ENCODE results near the gene THBS4.

- TF ChIP-seq EZH2 (IDR thresholded peaks at IDR 0.05) (no peak), POLR2AphosphoS5 (IDR thresholded peaks at IDR 0.05; ENCODE audit: borderline replicate concordance, low read depth, low read length) (no peak)
These were observed 48.9 kb upstream of the THBS4 start for GRCh38 chr5:79986260-79986659.
